K562 (cell line): ENCODE results near the gene LEPROT. TPM values are rescaled to one million over a fixed set of nuclear protein-coding genes. Genes with fewer than 3 reads are reported as not detected.

Experiments used
- ATAC-seq: fragments of 200-7000 bp; cut with Tn5 transposase; 3 replicates; pipeline ENCODE4 v1.9.1; 2020; ENCODE audit warnings: moderate library complexity
- BruUV-seq: library from RNA; stranded (reverse); fragments of 400-500 nt; replicated peaks from 2 replicates; lab custom pipeline; 2021; lab: Mats Ljungman, UMichigan
- CTCF ChIA-PET: fragments of 300-600 bp; formaldehyde crosslinking; extraction: SDS; loops from one replicate; lab custom pipeline; 2021; ENCODE audit warnings: low intra/inter-chr PET ratio; lab: Yijun Ruan, JAX
- POLR2A ChIA-PET: fragments of 300-600, 350-650 bp; sonication (Branson Sonifier 250); formaldehyde crosslinking; extraction: SDS; loops from one replicate; lab custom pipeline; 2021; ENCODE audit warnings: antibody characterized with exemption, inconsistent platforms; lab: Yijun Ruan, JAX
- DNase-seq, 4 experiments: peaks; one replicate each; pipeline versions ENCODE4 v3.0.0 to v3.0.0-alpha.2; 2011 to 2018; ENCODE audit warnings: low spot score in 3 of 4, mixed read lengths in 3 of 4; ENCODE audit errors: extremely low read depth in 1 of 4
- FAIRE-seq: peaks from 2 replicates; lab custom pipeline; 2011; peaks lifted over from hg19 to GRCh38; lab: Jason Lieb, UNC
- H2AFZ ChIP-seq: 2 replicates; pipeline ENCODE4 v1.6.0; 2011; ENCODE audit warnings: low read depth, low read length, control low read depth, inconsistent platforms
- H3K27ac ChIP-seq: fragments of 200-600 bp; 3 replicates; pipeline ENCODE4 v1.8.0; 2011; ENCODE audit warnings: low read depth, mild to moderate bottlenecking, control low read depth, inconsistent platforms, low read length, moderate library complexity, mixed read lengths; ENCODE audit errors: extremely low read depth
- H3K27me3 ChIP-seq, 2 experiments: fragments of 300-600 bp in 1 of 2; 2 replicates in 1 of 2; 3 replicates in 1 of 2; pipeline versions ENCODE4 v1.6.0 to v1.8.0; 2011; ENCODE audit warnings: inconsistent platforms in 2 of 2, low read length in 2 of 2, mild to moderate bottlenecking in 1 of 2, mixed read lengths in 1 of 2, moderate library complexity in 1 of 2; ENCODE audit not compliant: control insufficient read depth in 2 of 2, insufficient read depth in 2 of 2
- H3K36me3 ChIP-seq: fragments of 300-600 bp; 3 replicates; pipeline ENCODE4 v1.8.0; 2011; ENCODE audit warnings: mild to moderate bottlenecking, low read length, inconsistent platforms; ENCODE audit not compliant: control insufficient read depth, insufficient read depth
- H3K4me1 ChIP-seq, 2 experiments: fragments of 200-600 bp in 1 of 2; replicated peaks in 1 of 2; 2 replicates in 1 of 2; 3 replicates in 1 of 2; pipeline versions ENCODE4 v1.5.1 to v1.8.0; 2011; ENCODE audit warnings: inconsistent platforms in 2 of 2, low read length in 2 of 2, mild to moderate bottlenecking in 1 of 2, mixed read lengths in 1 of 2, moderate library complexity in 1 of 2; ENCODE audit not compliant: control insufficient read depth in 2 of 2, insufficient read depth in 2 of 2
- H3K4me2 ChIP-seq: 2 replicates; pipeline ENCODE4 v1.6.1; 2011; ENCODE audit warnings: low read length, control low read depth, inconsistent platforms, mixed read lengths; ENCODE audit not compliant: insufficient read depth
- H3K4me3 ChIP-seq: fragments of 200-600 bp; sonication (generic), shearing (Covaris generic); 2 replicates; pipeline ENCODE4 v1.5.1; 2016; ENCODE audit warnings: control low read depth, inconsistent platforms
- H3K79me2 ChIP-seq: fragments of 200-600 bp; 3 replicates; pipeline ENCODE4 v1.8.0; 2011; ENCODE audit warnings: low read length, inconsistent platforms; ENCODE audit not compliant: control insufficient read depth, insufficient read depth
- H3K9ac ChIP-seq, 2 experiments: 2 replicates each; pipeline versions ENCODE4 v1.6.0 to v1.6.1; 2011; ENCODE audit warnings: low read depth in 2 of 2, low read length in 2 of 2, control low read depth in 1 of 2, inconsistent platforms in 1 of 2, mild to moderate bottlenecking in 1 of 2, mixed read lengths in 1 of 2; ENCODE audit not compliant: insufficient read depth in 1 of 2
- H3K9me1 ChIP-seq: one replicate; pipeline ENCODE4 v1.6.0; 2011; ENCODE audit warnings: inconsistent platforms, mild to moderate bottlenecking, low read length, moderate library complexity; ENCODE audit not compliant: control insufficient read depth, insufficient read depth
- H3K9me3 ChIP-seq: replicated peaks from 2 replicates; pipeline ENCODE4 v1.5.1; 2011; ENCODE audit warnings: low read depth, low read length, inconsistent platforms; ENCODE audit not compliant: control insufficient read depth, insufficient read depth
- H4K20me1 ChIP-seq: replicated peaks from 2 replicates; pipeline ENCODE4 v1.6.1; 2011; ENCODE audit warnings: low read length, inconsistent platforms, mixed read lengths; ENCODE audit not compliant: control insufficient read depth, insufficient read depth
- DEAF1 ChIP-seq: fragments of 450-650 bp; formaldehyde crosslinking; IDR thresholded peaks from 2 replicates; pipeline ENCODE4 v1.4.0; 2020; ENCODE audit warnings: mild to moderate bottlenecking, moderate library complexity
- FIP1L1 ChIP-seq: fragments of 200-400 bp; formaldehyde crosslinking; IDR thresholded peaks from 2 replicates; pipeline ENCODE4 v1.6.1; 2018; ENCODE audit warnings: mild to moderate bottlenecking, low read depth, low read length; ENCODE audit not compliant: poor library complexity, severe bottlenecking
- FOXJ2 ChIP-seq: fragments of 200-800 bp; sonication (Bioruptor generic); IDR thresholded peaks from 2 replicates; pipeline ENCODE4 v1.6.1; 2016; ENCODE audit warnings: missing genetic modification characterization, missing compliant biosample characterization
- PTBP1 ChIP-seq: fragments of 200-400 bp; formaldehyde crosslinking; IDR thresholded peaks from 2 replicates; pipeline ENCODE4 v1.6.1; 2017; ENCODE audit warnings: low read depth, low read length
- RB1 ChIP-seq: fragments of 450-650 bp; IDR thresholded peaks from 2 replicates; pipeline ENCODE4 v1.6.1; 2017; ENCODE audit warnings: low read depth, mild to moderate bottlenecking
- ZBTB40 ChIP-seq, 2 experiments: fragments of 450-650 bp in 1 of 2; sonication (generic) in 1 of 2; formaldehyde crosslinking in 1 of 2; IDR thresholded peaks; 2 replicates each; pipeline versions ENCODE4 v1.7.1 to v1.9.0; 2016 to 2022; ENCODE audit warnings: inconsistent platforms in 1 of 2, mild to moderate bottlenecking in 1 of 2, missing genetic modification reagents in 1 of 2
- ZNF395 ChIP-seq: fragments of 200-800 bp; sonication (Bioruptor generic); IDR thresholded peaks from 2 replicates; pipeline ENCODE4 v1.6.1; 2017; ENCODE audit warnings: missing genetic modification characterization, missing compliant biosample characterization
- WGBS: fragments of 100-300 bp; shearing (Covaris generic); methylation state at CpG from one replicate; pipeline ENCODE4 v1.1.6; 2016; ENCODE audit warnings: low coverage, mixed read lengths; ENCODE audit not compliant: insufficient coverage; ENCODE audit errors: missing lambda C conversion rate; 5-methylcytosine and 5-hydroxymethylcytosine counted together
- in situ Hi-C: fragments of 300-500 bp; cut with MboI; formaldehyde crosslinking; loops from 4 replicates; pipeline ENCODE4 v1.15.0; 2018; ENCODE audit warnings: inconsistent platforms, mixed read lengths
- intact Hi-C: fragments of 100-400 bp; cut with micrococcal nuclease; formaldehyde crosslinking; loops from 2 replicates; pipeline ENCODE4 v1.14.2; 2022
- polyA plus RNA-seq, 8 experiments: library from polyadenylated mRNA; depleted of rRNA in 4 of 8; stranded (reverse) in 5 of 8; unstranded in 3 of 8; fragments of >200 nt; fragmentation: Nextera tagmentation in 2 of 8; fragmentation: Illumina TruSeq in 1 of 8; extraction: Ambion mirVana in 2 of 8; extraction: Trizol in 1 of 8; gene quantifications; 2 replicates each; pipeline versions ENCODE4 v1.2.1 to v1.2.3, GENCODE V29; 2011 to 2014; ENCODE audit warnings: inconsistent platforms in 1 of 8, missing spikeins in 1 of 8
- total RNA-seq, 7 experiments: library from RNA; depleted of rRNA in 6 of 7; stranded (reverse); fragments of >200 nt in 6 of 7; fragmentation: Illumina TruSeq in 2 of 7; extraction: Trizol in 2 of 7; gene quantifications; 2 replicates each; pipeline versions ENCODE4 v1.2.1 to v1.2.3, GENCODE V29; 2011 to 2021; ENCODE audit warnings: low replicate concordance in 1 of 7

LEPROT gene
- total and polyA plus RNA-seq, 9 of the 15 experiments (the other 6 are each of a cell fraction or from before 2014, with no cell fraction given), result 28.1 to 97.5 (median 45.8) TPM

- Histone ChIP-seq H3K36me3 (peaks cover 64% of the 10 kb centered on the region), H3K9me1 (no peaks in the 10 kb centered on the region), H3K9me3 (no peaks in the 10 kb centered on the region), H4K20me1 (no peaks in the 10 kb centered on the region), H3K27me3 (no peaks in the 10 kb centered on the region), H3K79me2 (peaks cover 3% of the 10 kb centered on the region; the same call in 2 of the 3 replicates), H3K4me1 (peaks cover 13 to 56% of the 10 kb centered on the region in 2 experiments), H3K27ac (peak overlapping the region; percentile 85), H3K9ac (no peak overlapping the region), H2AFZ (no peak overlapping the region), H3K4me2 (peak overlapping the region; percentile 12; the same call in 1 of the 2 replicates), H3K4me3 (no peak overlapping the region)
- BruUV-seq, result no TSS peak
- POLR2A ChIA-PET, result interaction anchor here (0.6 to 1.9 kb wide), 12 partner anchors 9 to 533 kb away, joined by 3 to 10 read pairs (median 4); partner anchors contain the start of gene DNAJC6
- DNase-seq (no peak), FAIRE-seq (no peak), ATAC-seq (no peak)
- 31% methylated on average over 3 of the region's 3 CpGs for WGBS
- CTCF ChIA-PET, result no interaction called here
- intact Hi-C loops, result no loop called here
- in situ Hi-C loops, result no loop called here
- TF ChIP-seq ZBTB40 (IDR thresholded peaks at IDR 0.05) (no peak), ZBTB40 (CRISPR knock-in tag; IDR thresholded peaks at IDR 0.05) (no peak), DEAF1 (CRISPR knock-in tag) (no peak), RB1 (no peak), ZNF395 (CRISPR knock-in tag) (no peak), FIP1L1 (no peak), PTBP1 (no peak), FOXJ2 (tag) (no peak)
Measured at GRCh38 chr1:65412984-65413375, 7.5 kb upstream of the LEPROT start.
